ENCODE data around the gene RTRAF.

GRCh38 chr14:51993285-51993920 lies 4.1 kb downstream of the RTRAF start:
- TF ChIP-seq, protein P1, sequence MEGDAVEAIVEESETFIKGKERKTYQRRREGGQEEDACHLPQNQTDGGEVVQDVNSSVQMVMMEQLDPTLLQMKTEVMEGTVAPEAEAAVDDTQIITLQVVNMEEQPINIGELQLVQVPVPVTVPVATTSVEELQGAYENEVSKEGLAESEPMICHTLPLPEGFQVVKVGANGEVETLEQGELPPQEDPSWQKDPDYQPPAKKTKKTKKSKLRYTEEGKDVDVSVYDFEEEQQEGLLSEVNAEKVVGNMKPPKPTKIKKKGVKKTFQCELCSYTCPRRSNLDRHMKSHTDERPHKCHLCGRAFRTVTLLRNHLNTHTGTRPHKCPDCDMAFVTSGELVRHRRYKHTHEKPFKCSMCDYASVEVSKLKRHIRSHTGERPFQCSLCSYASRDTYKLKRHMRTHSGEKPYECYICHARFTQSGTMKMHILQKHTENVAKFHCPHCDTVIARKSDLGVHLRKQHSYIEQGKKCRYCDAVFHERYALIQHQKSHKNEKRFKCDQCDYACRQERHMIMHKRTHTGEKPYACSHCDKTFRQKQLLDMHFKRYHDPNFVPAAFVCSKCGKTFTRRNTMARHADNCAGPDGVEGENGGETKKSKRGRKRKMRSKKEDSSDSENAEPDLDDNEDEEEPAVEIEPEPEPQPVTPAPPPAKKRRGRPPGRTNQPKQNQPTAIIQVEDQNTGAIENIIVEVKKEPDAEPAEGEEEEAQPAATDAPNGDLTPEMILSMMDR (IDR thresholded peaks at IDR 0.05), result no peak
- no peak for TF ChIP-seq ZFX (IDR thresholded peaks at IDR 0.05; ENCODE audit: borderline replicate concordance)
